ENCODE results near the gene DLG5.
"Not testable (repeated sequence)": the region's sequence is repeated elsewhere in the genome, so short reads cannot be mapped to it uniquely, and the experiment has no call there.

The DLG5 gene

GRCh38 chr10:77782328-77783061 lies 144.1 kb downstream of the DLG5 start:
- Histone ChIP-seq H3K4me1 (ENCODE audit: control insufficient read depth, insufficient read depth, low read length) (no peaks in the 10 kb centered on the region), H3K27me3 (ENCODE audit: control insufficient read depth, insufficient read depth, low read length) (no peaks in the 10 kb centered on the region), H3K36me3 (ENCODE audit: control insufficient read depth, insufficient read depth, low read length) (no peaks in the 10 kb centered on the region), H3K9ac (ENCODE audit: low read length) (no peak overlapping the region), H3K9me3 (ENCODE audit: control insufficient read depth, low read length) (no peaks in the 10 kb centered on the region), H3K4me3 (ENCODE audit: low read length) (no peak overlapping the region)

- no peaks in the 10 kb centered on the region for H3K9me3 ChIP-seq (ENCODE audit: control insufficient read depth, low read length)
- no peak overlapping the region for H3K4me3 ChIP-seq (ENCODE audit: low read length)
- no peaks in the 10 kb centered on the region for H3K4me1 ChIP-seq (ENCODE audit: control insufficient read depth, insufficient read depth, low read length)
- H3K27me3 ChIP-seq (ENCODE audit: control insufficient read depth, insufficient read depth, low read length): no peaks in the 10 kb centered on the region
- no peak overlapping the region for H3K9ac ChIP-seq (ENCODE audit: low read length)
- H3K36me3 ChIP-seq (ENCODE audit: control insufficient read depth, insufficient read depth, low read length): no peaks in the 10 kb centered on the region
Observed at GRCh38 chr10:77781451-77782327, 144.9 kb downstream of the DLG5 start.

- H3K36me3 ChIP-seq (ENCODE audit: control insufficient read depth, insufficient read depth, low read length): no peaks in the 10 kb centered on the region
Observed at GRCh38 chr10:77780180-77780579, 146.4 kb downstream of the DLG5 start.

GRCh38 chr10:77776487-77776886 lies 150.1 kb downstream of the DLG5 start:
- Histone ChIP-seq H3K9me3 (ENCODE audit: control insufficient read depth, low read length) (no peaks in the 10 kb centered on the region), H3K27me3 (ENCODE audit: control insufficient read depth, insufficient read depth, low read length) (no peaks in the 10 kb centered on the region), H3K4me1 (ENCODE audit: control insufficient read depth, insufficient read depth, low read length) (no peaks in the 10 kb centered on the region), H3K9ac (ENCODE audit: low read length) (no peak overlapping the region), H3K36me3 (ENCODE audit: control insufficient read depth, insufficient read depth, low read length) (no peaks in the 10 kb centered on the region), H3K4me3 (ENCODE audit: low read length) (no peak overlapping the region)

More at GRCh38 chr10:77780180-77780579, 146.4 kb downstream of the DLG5 start:
- no peak overlapping the region for H3K4me3 ChIP-seq (ENCODE audit: low read length)
- no peaks in the 10 kb centered on the region for H3K4me1 ChIP-seq (ENCODE audit: control insufficient read depth, insufficient read depth, low read length)
- no peaks in the 10 kb centered on the region for H3K9me3 ChIP-seq (ENCODE audit: control insufficient read depth, low read length)
- no peaks in the 10 kb centered on the region for H3K27me3 ChIP-seq (ENCODE audit: control insufficient read depth, insufficient read depth, low read length)
- no peak overlapping the region for H3K9ac ChIP-seq (ENCODE audit: low read length)

GRCh38 chr10:77774940-77775391 lies 151.6 kb downstream of the DLG5 start:
- Histone ChIP-seq H3K4me1 (ENCODE audit: control insufficient read depth, insufficient read depth, low read length) (no peaks in the 10 kb centered on the region), H3K36me3 (ENCODE audit: control insufficient read depth, insufficient read depth, low read length) (no peaks in the 10 kb centered on the region), H3K4me3 (ENCODE audit: low read length) (no peak overlapping the region), H3K9ac (ENCODE audit: low read length) (no peak overlapping the region), H3K27me3 (ENCODE audit: control insufficient read depth, insufficient read depth, low read length) (no peaks in the 10 kb centered on the region), H3K9me3 (ENCODE audit: control insufficient read depth, low read length) (no peaks in the 10 kb centered on the region)

- Histone ChIP-seq H3K9ac (ENCODE audit: low read length) (no peak overlapping the region), H3K9me3 (ENCODE audit: control insufficient read depth, low read length) (no peaks in the 10 kb centered on the region), H3K4me1 (ENCODE audit: control insufficient read depth, insufficient read depth, low read length) (no peaks in the 10 kb centered on the region), H3K27me3 (ENCODE audit: control insufficient read depth, insufficient read depth, low read length) (no peaks in the 10 kb centered on the region), H3K36me3 (ENCODE audit: control insufficient read depth, insufficient read depth, low read length) (no peaks in the 10 kb centered on the region), H3K4me3 (ENCODE audit: low read length) (no peak overlapping the region)
Observed at GRCh38 chr10:77773631-77774426, 152.7 kb downstream of the DLG5 start.

- not testable (repeated sequence) for H3K4me1 ChIP-seq (ENCODE audit: control insufficient read depth, insufficient read depth, low read length); H3K27me3 ChIP-seq (ENCODE audit: control insufficient read depth, insufficient read depth, low read length); H3K9me3 ChIP-seq (ENCODE audit: control insufficient read depth, low read length); H3K4me3 ChIP-seq (ENCODE audit: low read length); H3K36me3 ChIP-seq (ENCODE audit: control insufficient read depth, insufficient read depth, low read length); H3K9ac ChIP-seq (ENCODE audit: low read length)
Observed at GRCh38 chr10:77772852-77773600, 153.5 kb downstream of the DLG5 start.

- no peaks in the 10 kb centered on the region for H3K9me3 ChIP-seq (ENCODE audit: control insufficient read depth, low read length)
- H3K4me1 ChIP-seq (ENCODE audit: control insufficient read depth, insufficient read depth, low read length): no peaks in the 10 kb centered on the region
- H3K36me3 ChIP-seq (ENCODE audit: control insufficient read depth, insufficient read depth, low read length): no peaks in the 10 kb centered on the region
- no peak overlapping the region for H3K9ac ChIP-seq (ENCODE audit: low read length)
- no peaks in the 10 kb centered on the region for H3K27me3 ChIP-seq (ENCODE audit: control insufficient read depth, insufficient read depth, low read length)
- H3K4me3 ChIP-seq (ENCODE audit: low read length): no peak overlapping the region
Observed at GRCh38 chr10:77771851-77772250, 154.7 kb downstream of the DLG5 start.

- H3K9me3 ChIP-seq (ENCODE audit: control insufficient read depth, low read length): no peaks in the 10 kb centered on the region
- H3K9ac ChIP-seq (ENCODE audit: low read length): no peak overlapping the region
- no peaks in the 10 kb centered on the region for H3K36me3 ChIP-seq (ENCODE audit: control insufficient read depth, insufficient read depth, low read length)
- no peak overlapping the region for H3K4me3 ChIP-seq (ENCODE audit: low read length)
- H3K4me1 ChIP-seq (ENCODE audit: control insufficient read depth, insufficient read depth, low read length): no peaks in the 10 kb centered on the region
- no peaks in the 10 kb centered on the region for H3K27me3 ChIP-seq (ENCODE audit: control insufficient read depth, insufficient read depth, low read length)
Observed at GRCh38 chr10:77771450-77771849, 155.1 kb downstream of the DLG5 start.

GRCh38 chr10:77770868-77771175 lies 155.7 kb downstream of the DLG5 start:
- no peaks in the 10 kb centered on the region for H3K36me3 ChIP-seq (ENCODE audit: control insufficient read depth, insufficient read depth, low read length)
- H3K27me3 ChIP-seq (ENCODE audit: control insufficient read depth, insufficient read depth, low read length): no peaks in the 10 kb centered on the region
- H3K4me3 ChIP-seq (ENCODE audit: low read length): no peak overlapping the region
- no peaks in the 10 kb centered on the region for H3K4me1 ChIP-seq (ENCODE audit: control insufficient read depth, insufficient read depth, low read length)
- no peak overlapping the region for H3K9ac ChIP-seq (ENCODE audit: low read length)
- H3K9me3 ChIP-seq (ENCODE audit: control insufficient read depth, low read length): no peaks in the 10 kb centered on the region

GRCh38 chr10:77770081-77770867 lies 156.3 kb downstream of the DLG5 start:
- no peak overlapping the region for H3K9ac ChIP-seq (ENCODE audit: low read length)

More at GRCh38 chr10:77770081-77770867, 156.3 kb downstream of the DLG5 start:
- Histone ChIP-seq H3K36me3 (ENCODE audit: control insufficient read depth, insufficient read depth, low read length) (no peaks in the 10 kb centered on the region), H3K27me3 (ENCODE audit: control insufficient read depth, insufficient read depth, low read length) (no peaks in the 10 kb centered on the region), H3K9me3 (ENCODE audit: control insufficient read depth, low read length) (no peaks in the 10 kb centered on the region), H3K4me3 (ENCODE audit: low read length) (no peak overlapping the region), H3K4me1 (ENCODE audit: control insufficient read depth, insufficient read depth, low read length) (no peaks in the 10 kb centered on the region)
